Activated CD4-positive, alpha-beta T cell treated with anti-CD3 and anti-CD28 coated beads, Interleukin-2, amount 10 ng/mL, durations not matched to agents 24 days and 14 days (primary cell): Measurements from ENCODE around the gene FREY1. TPM values are rescaled to one million over a fixed set of nuclear protein-coding genes. Genes with fewer than 3 reads are reported as not detected.
A peak's percentile ranks its signal among the peaks of the same experiment; 100 is the strongest.
"Not testable (repeated sequence)": the region's sequence is repeated elsewhere in the genome, so short reads cannot be mapped to it uniquely, and the experiment has no call there.

Source experiments
- DNase-seq: peaks from one replicate; pipeline ENCODE4 v3.0.0; 2022
- H3K27ac Mint-ChIP-seq: one replicate; pipeline ENCODE4 v1.8.0; 2022; ENCODE audit warnings: mild to moderate bottlenecking, mixed read lengths
- H3K27me3 Mint-ChIP-seq: one replicate; pipeline ENCODE4 v1.8.0; 2022; ENCODE audit warnings: mixed read lengths
- H3K36me3 Mint-ChIP-seq: one replicate; pipeline ENCODE4 v1.8.0; 2022; ENCODE audit warnings: low read depth, mild to moderate bottlenecking, mixed read lengths
- H3K4me1 Mint-ChIP-seq: one replicate; pipeline ENCODE4 v1.8.0; 2021; ENCODE audit warnings: mixed read lengths
- H3K4me3 Mint-ChIP-seq: one replicate; pipeline ENCODE4 v1.8.0; 2022; ENCODE audit warnings: mild to moderate bottlenecking, moderate library complexity, mixed read lengths
- H3K9me3 Mint-ChIP-seq: one replicate; pipeline ENCODE4 v1.8.0; 2021; ENCODE audit warnings: mixed read lengths
- intact Hi-C: fragments of 100-400 bp; cut with micrococcal nuclease; formaldehyde crosslinking; loops from one replicate; pipeline ENCODE4 v1.15.1; 2023
- total RNA-seq: library from RNA; stranded (reverse); gene quantifications from 2 replicates; pipeline ENCODE4 v1.2.3, GENCODE V29; 2022

FREY1 gene
- total RNA-seq, 1 donor from 2014 or later: 2.0 TPM

- Mint-ChIP-seq H3K4me3 (peak overlapping the region; percentile 28), H3K27me3 (peaks cover 32% of the 10 kb centered on the region)
- H3K9me3 Mint-ChIP-seq, H3K36me3 Mint-ChIP-seq, DNase-seq, intact Hi-C loops, H3K27ac Mint-ChIP-seq, H3K4me1 Mint-ChIP-seq: not testable (repeated sequence)
These were observed 6.8 kb downstream of the FREY1 start for GRCh38 chr11:45900175-45900800.

GRCh38 chr11:45899448-45900174 is 7.5 kb downstream of the FREY1 start:
- H3K27me3 Mint-ChIP-seq: peaks cover 37% of the 10 kb centered on the region
- intact Hi-C loops: no loop called here
- peak overlapping the region; percentile 69 for H3K4me3 Mint-ChIP-seq
- no peaks in the 10 kb centered on the region for H3K36me3 Mint-ChIP-seq
- peaks cover 2% of the 10 kb centered on the region for H3K4me1 Mint-ChIP-seq
- no peaks in the 10 kb centered on the region for H3K9me3 Mint-ChIP-seq
- DNase-seq: peak; percentile 92
- no peak overlapping the region for H3K27ac Mint-ChIP-seq

- peak overlapping the region; percentile 69 for H3K4me3 Mint-ChIP-seq
- no peak overlapping the region for H3K27ac Mint-ChIP-seq
- H3K36me3 Mint-ChIP-seq: no peaks in the 10 kb centered on the region
- H3K9me3 Mint-ChIP-seq: no peaks in the 10 kb centered on the region
- peaks cover 2% of the 10 kb centered on the region for H3K4me1 Mint-ChIP-seq
- H3K27me3 Mint-ChIP-seq: peaks cover 37% of the 10 kb centered on the region
- intact Hi-C loops: no loop called here
- no peak for DNase-seq
These were observed 8.0 kb downstream of the FREY1 start for GRCh38 chr11:45899086-45899447.

GRCh38 chr11:45897556-45897955 is 9.5 kb downstream of the FREY1 start:
- peaks cover 2% of the 10 kb centered on the region for H3K4me1 Mint-ChIP-seq
- H3K4me3 Mint-ChIP-seq: no peak overlapping the region
- no peaks in the 10 kb centered on the region for H3K36me3 Mint-ChIP-seq
- DNase-seq: no peak
- intact Hi-C loops: no loop called here
- H3K27me3 Mint-ChIP-seq: peaks cover 40% of the 10 kb centered on the region
- no peak overlapping the region for H3K27ac Mint-ChIP-seq
- no peaks in the 10 kb centered on the region for H3K9me3 Mint-ChIP-seq

GRCh38 chr11:45896422-45896984 is 10.6 kb downstream of the FREY1 start:
- intact Hi-C loops: no loop called here
- no peak overlapping the region for H3K4me3 Mint-ChIP-seq
- peaks cover 38% of the 10 kb centered on the region for H3K27me3 Mint-ChIP-seq
- H3K27ac Mint-ChIP-seq: no peak overlapping the region
- no peaks in the 10 kb centered on the region for H3K9me3 Mint-ChIP-seq
- DNase-seq: no peak
- H3K36me3 Mint-ChIP-seq: no peaks in the 10 kb centered on the region
- H3K4me1 Mint-ChIP-seq: peaks cover 2% of the 10 kb centered on the region

- Mint-ChIP-seq H3K4me1 (peaks cover 2% of the 10 kb centered on the region), H3K36me3 (no peaks in the 10 kb centered on the region)
- intact Hi-C loops: no loop called here
These were observed 11.4 kb downstream of the FREY1 start for GRCh38 chr11:45895553-45896259.

GRCh38 chr11:45894555-45895247 is 12.4 kb downstream of the FREY1 start:
- no peak overlapping the region for H3K27ac Mint-ChIP-seq
- no peaks in the 10 kb centered on the region for H3K9me3 Mint-ChIP-seq
- no peak overlapping the region for H3K4me3 Mint-ChIP-seq
- peaks cover 26% of the 10 kb centered on the region for H3K27me3 Mint-ChIP-seq
- no peak for DNase-seq
- no peaks in the 10 kb centered on the region for H3K36me3 Mint-ChIP-seq
- H3K4me1 Mint-ChIP-seq: peaks cover 2% of the 10 kb centered on the region
- intact Hi-C loops: no loop called here

More at GRCh38 chr11:45895553-45896259, 11.4 kb downstream of the FREY1 start:
- H3K4me3 Mint-ChIP-seq: no peak overlapping the region
- H3K27ac Mint-ChIP-seq: no peak overlapping the region
- H3K27me3 Mint-ChIP-seq: peaks cover 30% of the 10 kb centered on the region
- no peaks in the 10 kb centered on the region for H3K9me3 Mint-ChIP-seq
- no peak for DNase-seq

- Mint-ChIP-seq H3K4me1 (no peaks in the 10 kb centered on the region), H3K4me3 (no peak overlapping the region), H3K36me3 (no peaks in the 10 kb centered on the region), H3K27ac (no peak overlapping the region), H3K27me3 (peaks cover 20% of the 10 kb centered on the region), H3K9me3 (no peaks in the 10 kb centered on the region)
- intact Hi-C loops: no loop called here
- no peak for DNase-seq
These were observed 14.2 kb downstream of the FREY1 start for GRCh38 chr11:45892856-45893255.

- intact Hi-C loops: no loop called here
- peaks cover 14% of the 10 kb centered on the region for H3K27me3 Mint-ChIP-seq
- no peak for DNase-seq
These were observed 16.1 kb downstream of the FREY1 start for GRCh38 chr11:45890886-45891550.

GRCh38 chr11:45889966-45890365 is 17.1 kb downstream of the FREY1 start:
- no peak overlapping the region for H3K4me3 Mint-ChIP-seq
- peaks cover 13% of the 10 kb centered on the region for H3K27me3 Mint-ChIP-seq
- no peak for DNase-seq
- no peaks in the 10 kb centered on the region for H3K9me3 Mint-ChIP-seq
- H3K36me3 Mint-ChIP-seq: no peaks in the 10 kb centered on the region
- H3K4me1 Mint-ChIP-seq: peaks cover 3% of the 10 kb centered on the region
- H3K27ac Mint-ChIP-seq: no peak overlapping the region
- intact Hi-C loops: loop anchor here (5.0 kb wide), 1 partner anchor 43 kb away; the partner anchor contains the start of gene CRY2

More at GRCh38 chr11:45890886-45891550, 16.1 kb downstream of the FREY1 start:
- no peak overlapping the region for H3K4me3 Mint-ChIP-seq
- no peaks in the 10 kb centered on the region for H3K9me3 Mint-ChIP-seq
- no peak overlapping the region for H3K27ac Mint-ChIP-seq
- H3K36me3 Mint-ChIP-seq: no peaks in the 10 kb centered on the region
- H3K4me1 Mint-ChIP-seq: no peaks in the 10 kb centered on the region

GRCh38 chr11:45889555-45889954 is 17.5 kb downstream of the FREY1 start:
- H3K4me1 Mint-ChIP-seq: peaks cover 4% of the 10 kb centered on the region
- no peak overlapping the region for H3K4me3 Mint-ChIP-seq
- no peaks in the 10 kb centered on the region for H3K36me3 Mint-ChIP-seq
- DNase-seq: no peak
- peaks cover 14% of the 10 kb centered on the region for H3K27me3 Mint-ChIP-seq
- intact Hi-C loops: loop anchor here (5.0 kb wide), 1 partner anchor 42 kb away; the partner anchor contains the start of gene CRY2
- no peaks in the 10 kb centered on the region for H3K9me3 Mint-ChIP-seq
- H3K27ac Mint-ChIP-seq: no peak overlapping the region

GRCh38 chr11:45887587-45887986 is 19.5 kb downstream of the FREY1 start:
- H3K4me3 Mint-ChIP-seq: no peak overlapping the region
- intact Hi-C loops: loop anchor here (5.0 kb wide), 1 partner anchor 40 kb away; the partner anchor contains the start of gene CRY2
- no peak for DNase-seq
- H3K9me3 Mint-ChIP-seq: no peaks in the 10 kb centered on the region
- H3K4me1 Mint-ChIP-seq: peaks cover 6% of the 10 kb centered on the region
- H3K27me3 Mint-ChIP-seq: peaks cover 10% of the 10 kb centered on the region
- no peaks in the 10 kb centered on the region for H3K36me3 Mint-ChIP-seq
- no peak overlapping the region for H3K27ac Mint-ChIP-seq
